Erythroblast (primary cell): Measurements from ENCODE around the gene MUC22.

Experiments used
- GATA1 ChIP-seq: IDR thresholded peaks from 2 replicates; pipeline ENCODE4 v1.6.1; 2011; ENCODE audit warnings: low read depth, mild to moderate bottlenecking, control low read depth, low read length, moderate library complexity
- POLR2A ChIP-seq: IDR thresholded peaks from 2 replicates; pipeline ENCODE4 v1.6.1; 2011; ENCODE audit warnings: mild to moderate bottlenecking, low read length

DNA sequence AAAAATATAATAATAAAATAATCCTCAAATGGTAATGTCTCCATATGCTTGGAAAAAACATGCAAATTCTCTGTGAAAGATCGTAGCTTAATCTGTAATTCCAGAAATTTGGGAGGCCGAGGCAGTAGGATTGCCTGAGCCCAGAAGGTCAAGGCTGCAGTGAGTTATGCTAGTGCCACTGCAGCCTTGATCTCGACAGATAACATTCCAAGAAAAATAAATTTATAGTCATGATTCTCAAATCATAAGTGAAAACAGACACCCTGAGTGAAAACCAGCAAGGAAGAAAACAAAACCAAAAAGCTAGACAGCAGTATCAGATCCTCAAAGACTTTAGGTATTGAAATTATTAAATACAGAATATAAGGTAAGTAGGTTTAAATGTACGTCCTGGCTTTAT lies 30.6 kb upstream of the MUC22 start:
- TF ChIP-seq POLR2A (no peak), GATA1 (no peak)
